ENCODE results near the gene TFEC. TPM values are rescaled to one million over a fixed set of nuclear protein-coding genes. Genes with fewer than 3 reads are reported as not detected.
A peak's percentile ranks its signal among the peaks of the same experiment; 100 is the strongest.

The TFEC gene
- total RNA-seq, result 10 to 100 TPM in 1 of 2 donors, 1 to 10 TPM in 1; 9.8 to 17.1 TPM
- 10 to 100 TPM; 17.1 to 19.2 TPM for polyA plus RNA-seq
- long read RNA-seq, donor 1, result 0 reads
- long read RNA-seq, donor 2, result 0 reads
- long read RNA-seq, donor 3, result 0 reads
- long read RNA-seq, donor 4, result 0 reads
- long read RNA-seq, donor 5, result 0 reads

GRCh38 chr7:116030651-116031276 lies at the start of gene TFEC:
TSS of gene TFEC (minus strand) at chr7:116030763. CDS start at chr7:115984441, 46,322 bp downstream.
- no peak for TF ChIP-seq CTCF (IDR thresholded peaks at IDR 0.05; ENCODE audit: control extremely low read depth, extremely low read depth)
- no peaks in the 10 kb centered on the region for H3K36me3 ChIP-seq (ENCODE audit: control insufficient read depth in 4 of 4, insufficient read depth in 4 of 4, low read length in 4 of 4)
- H3K27me3 ChIP-seq (ENCODE audit: control insufficient read depth in 3 of 3, insufficient read depth in 3 of 3, low read length in 2 of 3), result no peaks in the 10 kb centered on the region
- DNase-seq, result peak in 2 of 3 donors; percentile 3 to 9
- no peaks in the 10 kb centered on the region for H3K9me3 ChIP-seq (ENCODE audit: control insufficient read depth in 4 of 4, insufficient read depth in 3 of 4, low read length in 3 of 4)
- H3K27ac ChIP-seq (ENCODE audit: low read depth in 1 of 2, low read length in 1 of 2), result no peak within 1 kb of the TSS
- peak; percentile 27 for ATAC-seq (ENCODE audit: insufficient read depth, low FRiP score)
- H3K9ac ChIP-seq (ENCODE audit: insufficient read depth in 1 of 2, low read length in 2 of 2), result no peak within 1 kb of the TSS
- no peak within 1 kb of the TSS for H3K4me3 ChIP-seq
- 4 to 7% methylated on average over 3 of the region's 3 CpGs for WGBS, 2 donors
- no peaks in the 10 kb centered on the region for H3K4me1 ChIP-seq (ENCODE audit: control insufficient read depth in 5 of 5, insufficient read depth in 5 of 5, low read length in 5 of 5)

GRCh38 chr7:116075351-116076145 lies 45.0 kb upstream of the TFEC start:
- Histone ChIP-seq H3K4me1 (ENCODE audit: control insufficient read depth in 5 of 5, insufficient read depth in 5 of 5, low read length in 5 of 5) (no peaks in the 10 kb centered on the region), H3K36me3 (ENCODE audit: control insufficient read depth in 4 of 4, insufficient read depth in 4 of 4, low read length in 4 of 4) (no peaks in the 10 kb centered on the region), H3K27me3 (ENCODE audit: control insufficient read depth in 3 of 3, insufficient read depth in 3 of 3, low read length in 2 of 3) (no peaks in the 10 kb centered on the region), H3K4me3 (no peak overlapping the region), H3K9ac (ENCODE audit: insufficient read depth in 1 of 2, low read length in 2 of 2) (no peak overlapping the region), H3K27ac (ENCODE audit: low read depth in 1 of 2, low read length in 1 of 2) (no peak overlapping the region), H3K9me3 (ENCODE audit: control insufficient read depth in 4 of 4, insufficient read depth in 3 of 4, low read length in 3 of 4) (no peaks in the 10 kb centered on the region)
- DNase-seq, result no peak
- TF ChIP-seq CTCF (IDR thresholded peaks at IDR 0.05; ENCODE audit: control extremely low read depth, extremely low read depth), result no peak
- 76 to 81% methylated on average over 5 of the region's 5 CpGs for WGBS, 2 donors
- no peak for ATAC-seq (ENCODE audit: insufficient read depth, low FRiP score)

- Histone ChIP-seq H3K36me3 (ENCODE audit: control insufficient read depth in 4 of 4, insufficient read depth in 4 of 4, low read length in 4 of 4) (no peaks in the 10 kb centered on the region), H3K27ac (ENCODE audit: low read depth in 1 of 2, low read length in 1 of 2) (no peak overlapping the region), H3K27me3 (ENCODE audit: control insufficient read depth in 3 of 3, insufficient read depth in 3 of 3, low read length in 2 of 3) (no peaks in the 10 kb centered on the region), H3K4me3 (no peak overlapping the region), H3K9ac (ENCODE audit: insufficient read depth in 1 of 2, low read length in 2 of 2) (no peak overlapping the region), H3K4me1 (ENCODE audit: control insufficient read depth in 5 of 5, insufficient read depth in 5 of 5, low read length in 5 of 5) (no peaks in the 10 kb centered on the region), H3K9me3 (ENCODE audit: control insufficient read depth in 4 of 4, insufficient read depth in 3 of 4, low read length in 3 of 4) (no peaks in the 10 kb centered on the region)
- no peak for TF ChIP-seq CTCF (IDR thresholded peaks at IDR 0.05; ENCODE audit: control extremely low read depth, extremely low read depth)
- peak in 1 of 3 donors; percentile 8 for DNase-seq
- no peak for ATAC-seq (ENCODE audit: insufficient read depth, low FRiP score)
Observed at GRCh38 chr7:116071629-116072028, 41.1 kb upstream of the TFEC start.

Data from lung (tissue), 16 donors.